Hematopoietic multipotent progenitor cell treated with erythropoietin and hydrocortisone succinate and interleukin-3 and kit ligand, for 17 days (in vitro differentiated cells): Measurements from ENCODE around the gene ABR.
"Not testable (repeated sequence)": the region's sequence is repeated elsewhere in the genome, so short reads cannot be mapped to it uniquely, and the experiment has no call there.

Source experiments
- DNase-seq: peaks from one replicate; pipeline ENCODE4 v3.0.0-alpha.2; 2015; ENCODE audit warnings: low spot score

The ABR gene

DNA sequence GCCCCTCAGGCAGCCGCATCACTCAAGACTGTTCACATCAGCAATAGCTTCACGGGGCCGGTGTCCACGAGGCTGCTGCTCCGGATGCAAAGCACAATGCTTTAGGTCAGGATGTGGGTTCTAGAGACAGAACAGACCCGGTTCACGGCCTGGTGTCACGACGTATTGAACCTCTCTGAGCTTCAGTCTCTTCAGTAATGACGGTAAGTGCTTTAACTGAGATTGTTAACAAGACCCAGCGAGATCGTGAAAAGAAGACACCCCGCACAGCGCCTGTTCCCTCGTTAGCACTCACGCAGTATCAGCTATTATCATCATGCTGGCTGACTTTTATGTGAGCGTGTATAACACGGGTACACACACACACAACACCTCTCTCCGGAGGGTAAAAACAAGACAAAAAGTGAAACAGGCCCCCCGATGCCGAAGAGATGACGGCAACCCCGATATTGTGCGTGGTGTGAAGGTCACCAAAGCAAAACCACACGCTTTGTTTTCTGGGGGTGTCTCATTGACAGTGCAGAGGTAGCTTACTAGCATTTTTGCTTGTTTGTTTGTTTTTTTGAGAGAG lies 21.4 kb upstream of the ABR start:
- DNase-seq: no peak

GRCh38 chr17:1199271-1199743 lies 19.5 kb upstream of the ABR start:
- not testable (repeated sequence) for DNase-seq

DNA sequence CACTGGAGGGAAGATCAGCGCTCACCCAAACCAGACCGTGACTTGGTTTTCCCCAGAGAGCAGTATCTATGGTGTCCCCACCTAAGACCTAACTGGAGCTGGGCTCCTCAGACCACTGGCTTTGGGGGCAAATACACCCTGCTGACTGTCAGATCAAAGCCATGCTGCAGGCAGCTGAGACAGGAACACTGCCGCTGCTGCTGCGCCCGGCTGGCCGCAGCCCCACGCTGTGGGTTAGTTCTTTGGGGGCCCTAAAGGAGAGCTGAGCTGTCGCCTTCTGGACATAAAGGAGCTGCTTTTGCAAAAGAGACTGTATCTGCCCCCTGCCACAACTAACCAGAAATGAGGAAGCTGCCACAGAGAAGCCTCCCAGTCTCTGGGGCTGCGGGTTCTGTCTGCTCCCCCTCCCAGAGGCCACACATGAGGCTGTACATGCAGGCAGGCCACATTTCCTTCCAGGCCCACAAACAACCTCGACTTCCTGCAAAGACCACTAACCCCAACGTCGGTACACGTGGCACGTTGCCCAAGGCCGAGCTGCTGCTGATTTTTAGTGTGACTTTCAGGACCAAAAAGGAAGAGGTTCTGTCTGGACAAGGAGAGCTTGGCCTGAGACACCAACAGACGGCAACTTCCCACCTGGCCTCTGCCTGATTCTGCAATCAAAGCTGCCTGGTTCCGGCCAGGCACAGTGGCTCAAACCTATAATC lies 18.2 kb upstream of the ABR start:
- DNase-seq: no peak

- DNase-seq: no peak
Observed at GRCh38 chr17:1197379-1197778, 17.6 kb upstream of the ABR start.

DNA sequence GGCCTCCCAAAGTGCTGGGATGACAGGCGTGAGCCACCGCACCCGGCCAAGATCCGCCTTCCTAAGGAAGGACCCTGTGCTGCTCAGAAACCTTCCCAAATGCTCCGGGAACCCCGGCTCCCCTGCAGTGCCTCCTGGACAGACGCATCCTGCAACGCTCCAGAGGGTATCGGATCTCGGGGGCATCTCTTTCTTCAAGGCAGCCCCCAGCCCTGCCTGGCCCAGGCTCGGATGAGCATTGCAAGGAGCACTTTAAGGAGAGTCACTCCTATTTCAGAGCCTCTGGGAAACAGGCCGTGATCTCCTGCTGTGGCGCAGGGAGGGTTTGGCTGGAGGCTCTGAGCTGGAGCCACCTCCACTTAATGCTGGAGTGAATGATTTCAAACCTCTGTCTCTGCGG lies 17.2 kb upstream of the ABR start:
- DNase-seq: no peak

DNA sequence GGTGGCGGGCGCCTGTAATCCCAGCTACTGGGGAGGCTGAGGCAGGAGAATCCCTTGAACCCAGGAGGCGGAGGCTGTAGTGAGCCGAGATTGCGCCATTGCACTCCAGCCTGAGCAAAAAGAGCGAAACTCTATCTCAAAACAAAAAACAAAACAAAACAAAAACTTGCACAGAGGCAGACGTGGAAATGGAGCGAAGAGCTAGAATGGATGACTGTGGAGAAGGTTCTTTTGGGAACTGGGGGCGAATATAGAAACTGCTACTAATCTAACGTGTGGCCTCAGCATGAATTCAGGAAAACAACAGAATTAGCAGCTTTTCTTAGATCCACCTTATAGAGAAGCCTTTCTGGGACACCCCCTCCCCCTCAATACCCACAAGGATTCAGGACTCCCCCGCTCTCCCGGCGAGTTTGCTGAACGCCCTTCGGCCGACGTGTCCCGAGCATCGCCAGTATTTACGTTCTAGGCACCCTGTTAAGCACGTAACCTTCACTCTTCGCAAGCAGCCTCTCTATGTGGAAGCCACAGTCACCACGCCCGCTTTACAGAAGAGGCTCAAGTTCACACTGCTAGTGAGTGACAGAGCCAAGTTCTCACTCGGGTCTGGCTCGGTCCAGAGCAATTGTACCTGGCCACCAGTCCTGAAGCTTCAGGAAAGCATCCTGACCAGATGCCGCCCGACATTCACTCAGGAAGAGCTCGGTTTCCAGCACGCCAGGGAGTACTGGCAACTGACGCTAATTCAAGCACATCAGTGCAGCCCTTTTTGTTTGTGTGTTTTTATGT lies 13.3 kb upstream of the ABR start:
- DNase-seq: no peak

DNA sequence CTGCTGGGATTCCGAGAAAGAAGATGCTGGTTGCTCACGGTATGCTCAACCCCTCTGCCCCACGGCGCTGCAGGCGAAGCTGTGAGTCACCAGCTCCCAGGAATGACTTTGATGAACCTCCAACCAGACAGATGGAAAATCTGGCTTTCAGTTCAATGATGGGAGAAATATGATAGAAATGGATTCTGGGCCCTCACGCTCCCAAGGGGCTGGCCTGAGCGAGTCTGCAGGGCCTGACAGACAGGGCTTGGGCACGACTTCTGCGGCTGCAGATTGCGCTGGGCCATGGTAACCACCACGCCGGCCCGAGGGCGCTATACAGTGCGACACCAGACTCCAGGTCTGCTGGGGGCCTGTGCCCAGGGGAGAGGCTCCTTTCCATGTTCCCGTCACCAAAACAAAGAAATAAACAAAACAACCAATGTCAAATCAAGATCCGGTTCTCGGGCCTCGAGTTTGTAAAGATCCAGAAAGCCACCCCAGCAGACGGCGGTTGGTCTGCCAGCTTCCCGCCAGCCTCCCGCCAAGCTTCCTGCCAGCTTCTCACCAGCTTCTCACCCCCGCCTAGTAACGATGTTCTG lies 11.1 kb upstream of the ABR start:
- DNase-seq: no peak

DNA sequence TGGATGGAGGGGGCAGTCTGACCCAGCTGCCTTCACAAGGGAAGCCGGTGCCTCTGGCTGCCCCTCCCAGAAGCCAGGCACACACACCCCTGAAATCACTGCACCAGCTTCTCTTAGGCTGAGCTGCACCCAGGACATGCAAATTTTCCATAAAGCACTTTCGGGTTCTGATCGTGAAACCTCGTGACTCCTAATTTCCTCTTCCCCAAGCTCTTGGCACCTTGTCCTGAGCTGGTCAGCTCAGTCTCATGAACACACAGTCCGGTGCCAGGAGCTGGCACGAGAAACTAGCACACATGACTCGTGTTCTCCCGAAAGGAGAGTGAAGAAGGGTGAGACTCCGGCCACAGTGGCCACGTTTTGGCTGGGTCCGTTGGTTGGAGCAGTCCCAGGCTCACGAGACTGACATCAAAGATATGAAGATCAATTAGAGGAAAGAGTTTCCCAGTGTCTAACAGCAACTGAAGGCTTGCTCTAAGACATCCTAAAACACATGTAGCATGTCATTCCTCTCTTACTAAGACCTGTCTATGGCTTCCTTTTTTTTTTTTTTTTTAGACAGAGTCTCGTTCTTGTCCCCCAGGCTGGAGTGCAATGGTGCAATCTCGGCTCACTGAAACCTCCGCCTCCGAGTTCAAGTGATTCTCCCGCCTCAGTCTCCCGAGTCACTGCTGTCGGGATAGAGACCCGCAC lies 9.2 kb upstream of the ABR start:
- DNase-seq: no peak

- peak; percentile 40 for DNase-seq
Observed at GRCh38 chr17:1186923-1187771, 7.4 kb upstream of the ABR start.

DNA sequence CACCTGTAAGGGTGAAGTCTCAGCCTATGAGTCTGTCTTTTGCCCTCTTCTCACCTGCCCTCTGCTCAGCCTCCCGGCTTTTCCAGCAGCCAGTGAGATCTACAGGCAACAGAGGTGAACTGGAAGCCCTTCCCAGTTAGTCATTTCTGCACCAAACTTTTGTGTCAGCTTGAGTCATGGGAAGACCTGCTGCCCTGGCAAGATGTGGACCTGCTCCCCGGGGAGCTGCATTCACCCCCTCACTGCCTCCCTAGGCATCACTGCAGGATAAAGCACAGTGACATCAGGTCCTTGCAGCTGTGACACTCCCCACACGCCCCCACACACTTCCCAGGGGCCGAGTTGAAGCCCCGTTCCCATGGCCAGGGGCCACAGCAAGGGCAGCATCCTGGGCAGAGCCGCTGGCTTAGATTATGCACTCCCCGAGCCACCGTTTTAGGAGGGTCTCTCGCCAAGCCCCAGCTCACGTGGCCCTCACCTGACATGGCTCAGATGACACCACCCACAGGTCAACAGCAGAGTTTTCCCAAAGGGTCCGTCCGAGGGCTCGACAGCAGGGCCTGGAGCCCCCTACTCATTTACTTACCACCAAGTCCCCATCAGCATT lies 6.5 kb upstream of the ABR start:
- no peak for DNase-seq

- DNase-seq: no peak
Observed at GRCh38 chr17:1183171-1183873, 3.5 kb upstream of the ABR start.

DNA sequence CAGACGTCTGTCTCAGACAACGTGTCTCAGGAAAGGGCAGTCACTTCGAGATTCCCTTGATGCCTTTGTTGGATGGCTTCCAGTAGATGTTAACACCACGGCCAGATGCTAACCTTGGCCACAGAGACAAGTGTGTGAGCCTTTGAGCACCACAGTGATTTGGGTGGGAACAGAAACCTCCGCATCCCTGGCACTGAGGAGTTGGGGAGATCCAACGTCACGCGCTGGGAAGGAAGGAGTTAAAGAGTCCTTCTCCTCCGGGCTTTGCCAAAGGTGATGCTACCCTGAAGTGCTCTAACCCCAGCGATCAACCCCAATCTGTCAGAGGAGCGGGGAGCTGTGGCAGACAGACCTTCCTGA lies 3.0 kb upstream of the ABR start:
- DNase-seq: no peak

- no peak for DNase-seq
Observed at GRCh38 chr17:1181753-1182137, 2.0 kb upstream of the ABR start.

DNA sequence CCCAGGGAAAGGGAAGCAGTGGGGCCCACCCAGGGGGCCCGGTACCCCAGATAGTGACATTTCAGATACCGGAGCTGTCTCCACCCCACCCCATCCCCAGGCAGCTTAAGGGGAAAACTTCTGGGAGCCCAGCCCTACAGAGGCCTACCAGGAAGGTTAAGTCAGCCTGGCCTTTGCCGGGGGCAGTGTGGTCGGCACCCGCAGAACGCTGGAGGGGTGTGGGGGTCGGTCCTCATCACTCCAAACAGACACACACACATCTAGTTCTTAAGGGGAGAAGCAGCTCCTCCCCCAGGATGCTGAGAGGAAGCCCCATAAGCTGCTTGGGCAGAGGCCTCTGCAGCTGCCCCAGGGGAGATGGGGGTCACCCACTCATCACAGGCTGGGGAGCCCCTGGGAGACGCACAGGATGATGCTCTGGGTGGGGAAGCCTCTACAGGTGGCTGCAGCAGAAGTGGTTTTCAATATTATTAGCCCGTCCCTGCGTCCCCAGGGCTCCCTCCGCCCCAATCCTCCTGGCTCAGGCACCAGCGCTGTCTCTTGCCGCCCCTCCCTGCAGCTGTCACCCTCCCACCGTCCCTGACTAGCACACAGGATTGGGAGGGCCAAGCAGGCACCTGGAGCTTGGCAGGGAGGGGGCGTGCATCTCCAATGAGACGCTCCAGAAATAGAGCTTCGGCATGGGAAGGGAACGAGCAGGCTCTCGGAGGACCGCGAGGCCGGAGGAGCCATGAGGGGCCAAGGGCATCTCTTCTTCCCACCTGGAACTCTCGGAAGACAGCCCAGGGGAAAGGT lies 1.4 kb upstream of the ABR start:
- no peak for DNase-seq

- DNase-seq: no peak
Observed at GRCh38 chr17:1179112-1179817, 516 bp downstream of the ABR start.

GRCh38 chr17:1177016-1177700 lies 2.6 kb downstream of the ABR start:
- DNase-seq: no peak

- DNase-seq: no peak
Observed at GRCh38 chr17:1174263-1174880, 5.4 kb downstream of the ABR start.
